ENCODE data around the gene KLHDC8A. TPM values are rescaled to one million over a fixed set of nuclear protein-coding genes. Genes with fewer than 3 reads are reported as not detected.

Gene KLHDC8A
- total RNA-seq, 2 donors from 2014 or later, result 0.38 to 0.53 TPM

GRCh38 chr1:205373022-205373797, 16.5 kb upstream of the KLHDC8A start:
- Mint-ChIP-seq H3K27me3 (ENCODE audit: insufficient read depth) (no peaks in the 10 kb centered on the region), H3K9me3 (no peaks in the 10 kb centered on the region), H3K4me3 (no peak overlapping the region), H3K4me1 (peaks cover 38% of the 10 kb centered on the region), H3K36me3 (ENCODE audit: low read depth) (no peaks in the 10 kb centered on the region), H3K27ac (peak overlapping the region; percentile 41)
- H3K27me3 ChIP-seq (ENCODE audit: control insufficient read depth, insufficient read depth, low read length, poor library complexity, severe bottlenecking), result no peaks in the 10 kb centered on the region
- H3K4me1 ChIP-seq (ENCODE audit: control insufficient read depth, insufficient read depth, low read length), result peaks cover 4% of the 10 kb centered on the region
- no peak overlapping the region for H3K4me3 ChIP-seq (ENCODE audit: low read length)
- no peak for TF ChIP-seq CTCF (conservative IDR thresholded peaks at IDR 0.05)
- H3K9ac ChIP-seq (ENCODE audit: extremely low read depth, low read length, poor library complexity, severe bottlenecking), result no peak overlapping the region
- H3K27ac ChIP-seq (ENCODE audit: low read depth, low read length), result no peak overlapping the region
- WGBS, 2 experiments (ENCODE audit: insufficient coverage in 1 of 2, insufficient read length in 1 of 2), result 68 to 78% methylated on average over 6 to 9 of the region's 9 CpGs
- no peaks in the 10 kb centered on the region for H3K9me3 ChIP-seq (ENCODE audit: control insufficient read depth, low read length)
- H3K36me3 ChIP-seq (ENCODE audit: control insufficient read depth, insufficient read depth, low read length), result no peaks in the 10 kb centered on the region
- DNase-seq, result peak; percentile 57

GRCh38 chr1:205371871-205372660, 15.3 kb upstream of the KLHDC8A start:
- Histone ChIP-seq H3K27ac (ENCODE audit: low read depth, low read length) (no peak overlapping the region), H3K27me3 (ENCODE audit: control insufficient read depth, insufficient read depth, low read length, poor library complexity, severe bottlenecking) (no peaks in the 10 kb centered on the region), H3K9me3 (ENCODE audit: control insufficient read depth, low read length) (no peaks in the 10 kb centered on the region), H3K9ac (ENCODE audit: extremely low read depth, low read length, poor library complexity, severe bottlenecking) (no peak overlapping the region), H3K4me3 (ENCODE audit: low read length) (no peak overlapping the region), H3K36me3 (ENCODE audit: control insufficient read depth, insufficient read depth, low read length) (no peaks in the 10 kb centered on the region), H3K4me1 (ENCODE audit: control insufficient read depth, insufficient read depth, low read length) (peaks cover 4% of the 10 kb centered on the region)
- Mint-ChIP-seq H3K4me3 (no peak overlapping the region), H3K27ac (no peak overlapping the region), H3K27me3 (ENCODE audit: insufficient read depth) (no peaks in the 10 kb centered on the region), H3K36me3 (ENCODE audit: low read depth) (no peaks in the 10 kb centered on the region), H3K9me3 (no peaks in the 10 kb centered on the region), H3K4me1 (peaks cover 38% of the 10 kb centered on the region)
- no peak for TF ChIP-seq CTCF (conservative IDR thresholded peaks at IDR 0.05)
- DNase-seq, result peak; percentile 40
- WGBS, 2 experiments (ENCODE audit: insufficient coverage in 1 of 2, insufficient read length in 1 of 2), result 70% methylated on average over 11 of the region's 11 CpGs

- Histone ChIP-seq H3K9ac (ENCODE audit: extremely low read depth, low read length, poor library complexity, severe bottlenecking) (no peak overlapping the region), H3K9me3 (ENCODE audit: control insufficient read depth, low read length) (no peaks in the 10 kb centered on the region), H3K36me3 (ENCODE audit: control insufficient read depth, insufficient read depth, low read length) (no peaks in the 10 kb centered on the region), H3K4me1 (ENCODE audit: control insufficient read depth, insufficient read depth, low read length) (peaks cover under 1% of the 10 kb centered on the region), H3K27me3 (ENCODE audit: control insufficient read depth, insufficient read depth, low read length, poor library complexity, severe bottlenecking) (no peaks in the 10 kb centered on the region), H3K4me3 (ENCODE audit: low read length) (no peak overlapping the region), H3K27ac (ENCODE audit: low read depth, low read length) (no peak overlapping the region)
- TF ChIP-seq CTCF (conservative IDR thresholded peaks at IDR 0.05), result no peak
- Mint-ChIP-seq H3K27ac (no peak overlapping the region), H3K36me3 (ENCODE audit: low read depth) (no peaks in the 10 kb centered on the region), H3K27me3 (ENCODE audit: insufficient read depth) (no peaks in the 10 kb centered on the region), H3K4me1 (peaks cover 31% of the 10 kb centered on the region), H3K4me3 (no peak overlapping the region), H3K9me3 (no peaks in the 10 kb centered on the region)
- DNase-seq, result peak; percentile 17
These were observed 14.1 kb upstream of the KLHDC8A start for GRCh38 chr1:205370780-205371179.
